ENCODE data around the gene RRP15. TPM values are rescaled to one million over a fixed set of nuclear protein-coding genes. Genes with fewer than 3 reads are reported as not detected.

The RRP15 gene
- total RNA-seq, 1 donor from 2014 or later = 18.7 TPM

DNA sequence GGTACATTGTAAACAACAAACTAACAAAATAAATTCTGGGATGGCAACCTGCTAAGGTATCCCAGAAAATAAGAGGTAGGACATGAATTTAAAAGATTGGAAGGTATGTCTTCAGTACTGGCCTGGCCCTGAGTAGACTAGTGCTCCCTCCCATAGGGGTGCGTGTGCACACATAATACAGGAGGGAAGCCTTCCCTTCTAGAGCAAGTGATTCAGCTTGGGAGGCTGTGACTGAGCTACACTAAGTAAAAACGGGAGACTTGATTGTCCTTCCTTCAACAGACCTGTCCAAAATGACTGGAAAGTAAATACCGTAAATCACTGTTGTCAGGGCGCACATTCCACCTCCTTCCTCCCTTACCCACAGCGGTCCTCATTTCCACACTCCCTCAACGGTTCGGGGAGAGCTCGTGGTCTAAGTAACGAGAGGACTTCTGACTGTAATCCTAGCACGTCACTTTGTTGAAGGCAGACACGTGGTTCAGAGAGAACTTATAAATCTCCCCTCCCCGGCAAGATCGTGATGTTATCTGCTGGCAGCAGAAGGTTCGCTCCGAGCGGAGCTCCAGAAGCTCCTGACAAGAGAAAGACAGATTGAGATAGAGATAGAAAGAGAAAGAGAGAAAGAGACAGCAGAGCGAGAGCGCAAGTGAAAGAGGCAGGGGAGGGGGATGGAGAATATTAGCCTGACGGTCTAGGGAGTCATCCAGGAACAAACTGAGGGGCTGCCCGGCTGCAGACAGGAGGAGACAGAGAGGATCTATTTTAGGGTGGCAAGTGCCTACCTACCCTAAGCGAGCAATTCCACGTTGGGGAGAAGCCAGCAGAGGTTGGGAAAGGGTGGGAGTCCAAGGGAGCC, 60.0 kb downstream of the RRP15 start, which contains the start of gene TGFB2:
Gene TGFB2 (plus strand): TSS at position 523 of the 859 bp plus-strand sequence. CDS start 1,366 bp downstream, outside the sequence.
- intact Hi-C loops (cut with DNase I) = no loop called here
- H3K4me3 ChIP-seq = peak within 1 kb of the TSS; percentile 64
- TF ChIP-seq, protein P1, sequence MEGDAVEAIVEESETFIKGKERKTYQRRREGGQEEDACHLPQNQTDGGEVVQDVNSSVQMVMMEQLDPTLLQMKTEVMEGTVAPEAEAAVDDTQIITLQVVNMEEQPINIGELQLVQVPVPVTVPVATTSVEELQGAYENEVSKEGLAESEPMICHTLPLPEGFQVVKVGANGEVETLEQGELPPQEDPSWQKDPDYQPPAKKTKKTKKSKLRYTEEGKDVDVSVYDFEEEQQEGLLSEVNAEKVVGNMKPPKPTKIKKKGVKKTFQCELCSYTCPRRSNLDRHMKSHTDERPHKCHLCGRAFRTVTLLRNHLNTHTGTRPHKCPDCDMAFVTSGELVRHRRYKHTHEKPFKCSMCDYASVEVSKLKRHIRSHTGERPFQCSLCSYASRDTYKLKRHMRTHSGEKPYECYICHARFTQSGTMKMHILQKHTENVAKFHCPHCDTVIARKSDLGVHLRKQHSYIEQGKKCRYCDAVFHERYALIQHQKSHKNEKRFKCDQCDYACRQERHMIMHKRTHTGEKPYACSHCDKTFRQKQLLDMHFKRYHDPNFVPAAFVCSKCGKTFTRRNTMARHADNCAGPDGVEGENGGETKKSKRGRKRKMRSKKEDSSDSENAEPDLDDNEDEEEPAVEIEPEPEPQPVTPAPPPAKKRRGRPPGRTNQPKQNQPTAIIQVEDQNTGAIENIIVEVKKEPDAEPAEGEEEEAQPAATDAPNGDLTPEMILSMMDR (IDR thresholded peaks at IDR 0.05) = peak; percentile 9
- DNase-seq (no peak), ATAC-seq (peak; percentile 68 to 77)
- H3K4me1 ChIP-seq = peaks cover 13% of the 10 kb centered on the region
- H3K9me3 ChIP-seq = no peaks in the 10 kb centered on the region
- H3K27ac ChIP-seq = peak within 1 kb of the TSS; percentile 81
- H3K27me3 ChIP-seq (ENCODE audit: low read depth) = no peaks in the 10 kb centered on the region
- H3K36me3 ChIP-seq = no peaks in the 10 kb centered on the region

DNA sequence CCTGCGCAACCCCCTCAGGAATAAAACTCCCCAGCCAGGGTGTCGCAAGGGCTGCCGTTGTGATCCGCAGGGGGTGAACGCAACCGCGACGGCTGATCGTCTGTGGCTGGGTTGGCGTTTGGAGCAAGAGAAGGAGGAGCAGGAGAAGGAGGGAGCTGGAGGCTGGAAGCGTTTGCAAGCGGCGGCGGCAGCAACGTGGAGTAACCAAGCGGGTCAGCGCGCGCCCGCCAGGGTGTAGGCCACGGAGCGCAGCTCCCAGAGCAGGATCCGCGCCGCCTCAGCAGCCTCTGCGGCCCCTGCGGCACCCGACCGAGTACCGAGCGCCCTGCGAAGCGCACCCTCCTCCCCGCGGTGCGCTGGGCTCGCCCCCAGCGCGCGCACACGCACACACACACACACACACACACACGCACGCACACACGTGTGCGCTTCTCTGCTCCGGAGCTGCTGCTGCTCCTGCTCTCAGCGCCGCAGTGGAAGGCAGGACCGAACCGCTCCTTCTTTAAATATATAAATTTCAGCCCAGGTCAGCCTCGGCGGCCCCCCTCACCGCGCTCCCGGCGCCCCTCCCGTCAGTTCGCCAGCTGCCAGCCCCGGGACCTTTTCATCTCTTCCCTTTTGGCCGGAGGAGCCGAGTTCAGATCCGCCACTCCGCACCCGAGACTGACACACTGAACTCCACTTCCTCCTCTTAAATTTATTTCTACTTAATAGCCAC, 60.7 kb downstream of the RRP15 start:
- H3K27me3 ChIP-seq (ENCODE audit: low read depth) = no peaks in the 10 kb centered on the region
- no peaks in the 10 kb centered on the region for H3K9me3 ChIP-seq
- intact Hi-C loops (cut with DNase I) = no loop called here
- TF ChIP-seq, protein P1 (IDR thresholded peaks at IDR 0.05) = no peak
- peak overlapping the region; percentile 81 for H3K27ac ChIP-seq
- ATAC-seq (peak; percentile 87 to 90), DNase-seq (peak; percentile 73)
- peak overlapping the region; percentile 64 for H3K4me3 ChIP-seq
- H3K4me1 ChIP-seq = peaks cover 21% of the 10 kb centered on the region
- H3K36me3 ChIP-seq = no peaks in the 10 kb centered on the region

DNA sequence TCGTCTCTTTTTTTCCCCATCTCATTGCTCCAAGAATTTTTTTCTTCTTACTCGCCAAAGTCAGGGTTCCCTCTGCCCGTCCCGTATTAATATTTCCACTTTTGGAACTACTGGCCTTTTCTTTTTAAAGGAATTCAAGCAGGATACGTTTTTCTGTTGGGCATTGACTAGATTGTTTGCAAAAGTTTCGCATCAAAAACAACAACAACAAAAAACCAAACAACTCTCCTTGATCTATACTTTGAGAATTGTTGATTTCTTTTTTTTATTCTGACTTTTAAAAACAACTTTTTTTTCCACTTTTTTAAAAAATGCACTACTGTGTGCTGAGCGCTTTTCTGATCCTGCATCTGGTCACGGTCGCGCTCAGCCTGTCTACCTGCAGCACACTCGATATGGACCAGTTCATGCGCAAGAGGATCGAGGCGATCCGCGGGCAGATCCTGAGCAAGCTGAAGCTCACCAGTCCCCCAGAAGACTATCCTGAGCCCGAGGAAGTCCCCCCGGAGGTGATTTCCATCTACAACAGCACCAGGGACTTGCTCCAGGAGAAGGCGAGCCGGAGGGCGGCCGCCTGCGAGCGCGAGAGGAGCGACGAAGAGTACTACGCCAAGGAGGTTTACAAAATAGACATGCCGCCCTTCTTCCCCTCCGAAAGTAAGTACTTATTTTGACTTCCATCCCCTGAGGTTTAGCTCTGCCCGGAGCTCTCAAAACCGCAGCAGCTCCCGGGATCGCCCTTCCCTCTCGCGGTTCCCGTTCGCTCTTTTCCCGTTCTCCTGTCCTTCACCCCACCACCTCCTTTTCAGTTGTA, 61.5 kb downstream of the RRP15 start:
- intact Hi-C loops (cut with DNase I) = no loop called here
- no peak for DNase-seq
- TF ChIP-seq, protein P1 (IDR thresholded peaks at IDR 0.05) = no peak
- peak in 1 of 2 donors; percentile 34 for ATAC-seq
- Histone ChIP-seq H3K27me3 (ENCODE audit: low read depth) (no peaks in the 10 kb centered on the region), H3K27ac (peak overlapping the region; percentile 81), H3K4me3 (peak overlapping the region; percentile 64), H3K9me3 (no peaks in the 10 kb centered on the region), H3K4me1 (peaks cover 22% of the 10 kb centered on the region), H3K36me3 (no peaks in the 10 kb centered on the region)

DNA sequence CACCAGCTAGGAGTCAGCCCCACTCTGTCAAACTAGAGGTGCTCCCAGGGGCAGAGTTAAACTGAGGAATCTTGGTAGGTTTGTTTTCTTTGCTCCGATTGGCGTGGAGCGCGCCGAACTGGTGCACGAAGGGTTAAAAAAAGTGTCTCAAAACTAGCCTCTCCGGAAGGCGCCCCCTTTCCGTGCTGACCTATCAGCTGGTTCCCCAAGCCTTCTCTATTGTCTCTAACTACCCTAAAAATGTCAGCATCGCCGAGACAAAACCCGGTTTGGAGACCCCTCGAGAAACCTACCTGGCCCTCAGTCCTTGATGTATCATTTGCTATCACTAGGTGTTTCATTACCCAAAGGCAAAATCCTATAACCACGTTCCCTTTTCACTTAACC, 62.2 kb downstream of the RRP15 start:
- no peaks in the 10 kb centered on the region for H3K9me3 ChIP-seq
- peaks cover 22% of the 10 kb centered on the region for H3K4me1 ChIP-seq
- peak overlapping the region; percentile 64 for H3K4me3 ChIP-seq
- no peak for ATAC-seq
- peak overlapping the region; percentile 81 for H3K27ac ChIP-seq
- intact Hi-C loops (cut with DNase I) = no loop called here
- no peak for DNase-seq
- TF ChIP-seq, protein P1 (IDR thresholded peaks at IDR 0.05) = no peak
- H3K27me3 ChIP-seq (ENCODE audit: low read depth) = no peaks in the 10 kb centered on the region
- no peaks in the 10 kb centered on the region for H3K36me3 ChIP-seq
